Middle frontal gyrus (tissue), 1 donor: ENCODE results near the gene MSANTD2.

Experiments used
- DNase-seq: peaks from one replicate; pipeline ENCODE4 v3.0.0-alpha.2; 2015; ENCODE audit warnings: low spot score; ENCODE audit errors: extremely low spot score

Gene MSANTD2

DNA sequence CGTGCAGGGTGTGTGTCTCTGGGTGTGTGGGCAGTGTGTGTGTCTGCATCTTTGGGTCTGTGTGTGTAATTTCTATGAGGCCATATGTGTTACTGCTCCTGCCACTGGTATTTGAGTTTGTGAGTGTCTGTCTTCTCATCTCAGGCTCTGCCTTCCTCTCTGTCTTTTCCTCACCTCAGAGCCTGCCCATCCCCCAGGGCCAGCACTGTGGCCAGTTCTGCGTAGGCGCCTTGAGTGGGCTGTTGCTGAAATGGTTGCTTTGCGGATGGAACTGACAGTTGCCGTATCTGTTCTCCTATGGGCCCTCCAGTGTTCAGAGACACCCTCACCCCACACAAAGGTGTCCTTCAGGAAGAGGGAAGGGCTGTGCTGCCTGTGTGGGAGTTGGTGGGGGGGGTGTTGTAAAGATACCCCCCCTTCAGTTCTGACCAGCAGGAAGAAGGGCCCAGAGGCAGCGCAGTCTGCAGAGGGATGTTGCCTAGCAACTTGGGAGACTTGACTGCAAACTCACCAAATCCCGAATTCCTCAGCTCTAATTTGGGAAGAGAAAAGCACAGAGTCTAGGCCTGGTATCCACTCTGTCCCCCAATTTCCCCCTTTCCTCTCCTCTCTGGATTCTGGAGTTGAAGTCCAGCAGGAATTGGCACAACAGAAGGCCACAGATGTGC lies 62.4 kb downstream of the MSANTD2 start:
- no peak for DNase-seq

DNA sequence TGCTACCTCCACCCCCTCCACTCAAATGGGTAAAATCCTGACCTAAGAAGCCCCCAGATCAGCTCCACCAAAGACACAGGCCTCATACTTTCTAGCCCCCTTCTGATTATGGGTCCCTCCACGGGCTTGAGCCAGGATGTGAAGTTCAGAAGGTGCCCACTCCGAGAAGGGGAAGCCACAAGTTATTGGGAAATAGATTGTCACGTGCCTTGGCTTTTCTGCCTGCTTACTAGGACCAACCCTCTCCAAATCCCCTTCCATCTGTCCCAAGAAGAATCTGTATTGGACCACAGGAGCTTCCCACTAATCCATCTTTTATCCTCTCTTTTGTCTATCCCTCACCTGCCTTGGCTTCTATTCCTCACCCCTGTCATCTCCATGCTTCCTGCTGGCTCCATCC lies 63.5 kb downstream of the MSANTD2 start:
- no peak for DNase-seq

DNA sequence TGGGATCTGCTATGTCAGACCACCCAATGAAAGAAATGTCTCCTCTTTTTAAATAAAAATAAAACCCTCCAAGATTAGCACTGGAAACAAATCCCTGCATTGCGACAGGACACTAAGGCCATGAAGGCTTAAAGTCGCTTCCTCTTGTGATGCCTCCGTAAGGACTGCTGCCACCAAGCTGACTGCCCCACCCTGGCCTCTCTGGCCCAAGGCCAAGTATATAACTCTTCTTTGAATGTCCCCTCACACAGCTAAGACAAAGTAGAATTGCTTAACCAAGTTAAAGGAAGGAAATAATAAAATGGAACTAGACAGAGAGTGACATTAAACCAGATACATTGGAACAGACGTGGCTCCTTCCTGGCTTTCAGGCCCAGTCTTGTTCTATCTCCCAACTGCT lies 68.0 kb downstream of the MSANTD2 start:
- DNase-seq: no peak

DNA sequence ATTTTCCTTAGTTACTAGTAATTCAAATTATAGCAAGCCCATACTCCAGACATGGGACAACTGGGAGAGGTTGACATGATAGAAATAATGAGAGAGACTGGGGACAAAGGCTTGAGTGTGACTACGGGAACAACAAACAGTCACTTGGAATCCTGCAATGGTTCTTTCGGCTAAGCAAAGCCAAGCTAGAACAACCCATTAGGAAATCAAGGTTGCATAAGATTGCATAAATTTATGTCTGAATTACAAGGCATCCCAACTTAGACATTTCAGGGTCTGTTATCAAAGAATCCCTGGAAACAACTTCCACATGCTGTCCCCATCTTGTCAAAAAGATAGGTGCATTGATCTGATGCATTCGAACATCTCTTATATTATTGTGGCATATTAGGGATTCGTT lies 70.6 kb downstream of the MSANTD2 start:
- DNase-seq: no peak

DNA sequence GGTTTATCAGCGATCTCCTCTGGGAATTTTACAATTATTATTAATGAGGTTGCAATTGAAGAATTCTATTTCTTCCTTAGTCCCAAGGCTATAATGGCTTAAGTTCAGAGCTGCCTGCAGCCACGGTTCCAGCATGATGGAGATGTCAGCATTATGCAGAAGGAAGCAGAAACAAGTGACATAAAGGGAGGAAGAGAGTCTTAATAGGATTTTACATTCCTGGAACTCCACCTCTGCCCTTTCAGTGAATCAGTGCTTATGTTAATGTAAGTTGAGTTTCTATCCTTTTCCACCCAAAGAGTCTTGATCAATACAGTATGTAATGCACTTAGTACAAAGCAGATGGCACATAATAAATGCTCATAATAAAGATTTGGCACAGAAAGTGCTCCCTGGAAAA lies 72.1 kb downstream of the MSANTD2 start:
- no peak for DNase-seq

DNA sequence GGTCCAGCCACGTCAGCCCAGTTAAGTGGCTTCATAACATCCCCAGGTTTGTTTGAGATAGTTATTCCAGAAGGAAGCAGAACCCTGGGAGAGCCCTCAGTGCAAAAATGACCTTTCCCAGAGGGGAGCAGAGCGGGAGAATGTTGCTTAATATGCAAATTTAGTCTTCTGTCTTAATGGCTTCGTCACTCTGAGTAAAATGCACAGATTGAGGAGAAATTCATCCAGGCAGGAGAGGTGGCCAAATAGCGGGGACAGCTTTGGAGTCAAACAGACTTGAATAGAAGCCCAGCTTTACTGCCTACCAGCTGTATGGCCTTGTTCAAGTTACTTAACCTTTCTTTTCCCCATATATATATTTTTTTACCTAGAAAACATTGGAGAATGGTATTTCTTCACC lies 72.7 kb downstream of the MSANTD2 start:
- no peak for DNase-seq

DNA sequence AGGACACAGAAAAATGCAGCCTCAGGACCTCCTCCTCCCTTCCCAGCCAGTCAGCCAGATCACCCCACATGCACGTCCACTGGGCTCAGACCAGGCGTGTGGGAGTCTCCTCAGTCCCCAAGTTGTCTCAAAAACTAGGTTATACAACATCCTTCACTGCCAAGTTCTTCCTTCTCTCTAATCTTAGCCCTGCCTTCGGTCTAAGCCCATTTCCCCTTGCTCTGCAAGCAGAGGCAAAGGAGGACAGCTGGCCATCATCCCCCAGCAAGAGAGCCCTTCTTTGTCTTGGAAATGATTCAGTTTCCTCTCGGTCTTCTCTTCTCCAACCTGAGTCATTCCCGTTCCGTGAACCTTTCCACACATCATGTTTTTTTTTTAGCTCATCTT lies 74.5 kb downstream of the MSANTD2 start:
- no peak for DNase-seq

DNA sequence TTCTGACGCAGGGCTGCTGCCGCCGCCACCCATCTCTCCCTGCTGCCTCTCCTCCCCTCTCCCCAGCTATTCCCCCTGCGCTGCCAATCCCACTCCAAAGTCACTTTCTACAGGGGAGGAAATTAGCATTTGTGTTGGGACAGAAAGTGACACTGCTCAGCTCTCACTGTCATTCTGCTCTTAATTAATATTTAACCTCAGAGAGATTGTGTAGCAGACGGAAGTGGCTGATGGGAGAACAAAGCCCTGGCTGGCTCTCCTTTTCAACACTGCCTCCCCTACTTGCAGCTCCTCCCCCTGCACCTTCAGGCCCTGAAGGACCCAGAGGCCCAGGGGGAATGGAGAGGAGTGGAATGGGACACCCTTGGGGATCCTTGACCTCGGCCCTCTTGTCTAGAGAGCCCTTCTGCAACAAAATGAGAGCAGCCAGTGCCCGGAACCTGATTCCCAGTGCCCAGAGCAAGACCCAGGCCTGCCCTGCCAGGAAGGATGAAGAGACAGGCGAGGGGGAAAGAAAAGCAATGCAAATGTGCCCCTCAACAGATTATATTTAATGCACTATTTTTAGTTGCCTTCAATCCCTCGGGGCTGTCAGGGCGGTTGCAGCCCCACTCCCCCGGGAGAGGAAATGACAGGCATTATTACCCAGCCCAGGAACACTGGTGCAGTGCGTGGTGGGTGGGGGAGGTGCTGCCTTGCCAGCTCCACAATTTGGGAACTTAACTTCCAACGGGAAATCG lies 75.1 kb downstream of the MSANTD2 start:
- no peak for DNase-seq

DNA sequence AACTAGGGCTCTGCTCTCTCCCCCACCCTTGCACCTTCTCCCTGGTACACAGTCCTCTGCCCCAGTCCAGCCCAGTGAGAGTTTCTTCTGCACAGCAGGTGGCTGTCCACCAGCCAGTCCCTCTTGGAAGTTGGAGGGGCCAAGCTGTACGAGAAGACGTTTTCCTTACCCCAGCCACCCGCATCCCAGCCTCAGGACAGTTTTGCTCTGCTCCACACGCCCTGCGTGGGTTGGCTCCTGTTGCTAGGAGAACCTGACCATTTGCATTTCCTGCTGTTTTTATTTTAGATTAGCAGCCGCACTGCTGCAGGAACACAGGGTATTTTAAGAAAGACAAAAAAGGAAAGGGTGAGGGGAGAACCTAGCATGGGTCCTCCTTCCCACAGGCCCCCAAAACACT lies 78.0 kb downstream of the MSANTD2 start:
- DNase-seq: no peak

DNA sequence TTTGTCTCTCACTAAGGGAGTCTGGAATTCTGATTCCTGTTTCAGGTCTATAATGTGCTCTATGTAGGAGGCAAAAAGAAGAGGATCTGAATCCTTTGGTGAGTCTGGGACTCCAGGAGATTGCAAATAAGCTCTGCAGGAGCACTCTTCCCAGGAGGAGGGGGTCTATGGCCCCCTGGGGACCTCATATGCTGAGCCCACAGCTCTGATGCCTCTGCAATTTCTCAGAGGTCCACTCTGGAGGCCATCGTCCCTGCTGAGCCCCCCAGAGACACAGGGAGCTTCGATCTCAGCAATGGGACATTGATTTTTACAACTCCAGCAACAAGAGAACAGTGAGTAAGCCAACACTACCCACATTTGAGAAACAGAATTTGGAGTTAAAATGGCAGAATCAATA lies 80.7 kb downstream of the MSANTD2 start:
- no peak for DNase-seq

DNA sequence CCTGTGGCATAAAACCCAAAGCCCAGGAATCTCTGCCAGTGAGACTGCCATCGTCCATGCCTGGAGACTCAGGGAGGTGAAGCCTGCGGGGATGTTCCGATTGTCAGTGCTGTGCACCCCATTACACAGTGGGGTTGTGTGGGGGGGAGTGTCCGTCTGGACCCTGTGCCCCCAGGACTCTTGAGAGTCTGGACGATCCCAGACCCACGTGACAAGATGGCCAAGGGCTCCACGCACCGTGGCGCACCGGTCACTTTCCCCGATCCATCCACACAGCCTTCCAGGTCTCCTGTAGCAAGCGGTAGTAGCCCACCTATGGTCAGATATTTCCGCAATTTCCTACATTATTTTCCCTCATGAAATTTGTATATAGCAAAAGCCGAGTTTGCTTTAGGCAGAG lies 81.4 kb downstream of the MSANTD2 start:
- DNase-seq: no peak

DNA sequence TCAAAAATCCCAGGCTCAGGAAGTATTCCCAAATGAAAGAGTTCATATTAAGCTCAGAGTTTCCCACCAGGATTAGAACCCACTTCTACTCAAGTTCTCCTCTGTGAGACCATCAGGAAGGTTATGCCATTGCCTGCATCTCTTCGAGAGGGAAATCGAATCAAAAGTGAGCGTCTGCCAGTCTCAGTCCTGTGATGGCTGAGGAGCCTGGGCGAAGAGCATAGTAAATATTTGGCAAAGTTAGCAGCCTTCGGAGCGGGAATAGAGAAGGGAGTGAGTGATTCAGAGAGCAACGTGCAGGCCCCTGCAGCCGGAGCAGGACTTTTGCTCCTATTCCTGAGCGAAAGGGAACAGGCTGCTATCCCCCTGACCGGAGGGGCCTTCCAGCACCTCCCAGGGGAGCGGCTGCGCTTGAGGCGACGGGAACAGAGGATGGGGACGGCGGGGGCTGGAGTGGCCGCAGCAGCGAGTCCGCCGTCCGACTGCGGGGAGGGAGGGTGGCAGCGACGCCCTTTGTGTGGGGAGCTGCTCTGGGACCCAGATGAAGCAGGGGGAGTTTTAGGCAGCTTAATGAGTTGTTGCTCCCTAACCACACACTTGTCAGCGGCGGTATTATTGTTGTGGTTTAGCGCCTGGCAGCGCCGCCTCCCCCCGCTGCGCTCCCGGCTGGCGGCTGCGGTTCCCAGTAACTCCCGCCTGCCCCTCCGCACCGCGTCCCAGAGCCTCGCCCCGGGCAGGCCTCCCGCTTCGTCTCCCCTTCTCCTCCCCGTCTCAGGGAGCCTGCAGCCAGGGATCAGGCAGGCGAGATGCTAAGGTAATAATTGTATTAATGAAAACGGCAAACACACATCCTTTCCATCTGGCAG lies 82.2 kb downstream of the MSANTD2 start:
- no peak for DNase-seq

DNA sequence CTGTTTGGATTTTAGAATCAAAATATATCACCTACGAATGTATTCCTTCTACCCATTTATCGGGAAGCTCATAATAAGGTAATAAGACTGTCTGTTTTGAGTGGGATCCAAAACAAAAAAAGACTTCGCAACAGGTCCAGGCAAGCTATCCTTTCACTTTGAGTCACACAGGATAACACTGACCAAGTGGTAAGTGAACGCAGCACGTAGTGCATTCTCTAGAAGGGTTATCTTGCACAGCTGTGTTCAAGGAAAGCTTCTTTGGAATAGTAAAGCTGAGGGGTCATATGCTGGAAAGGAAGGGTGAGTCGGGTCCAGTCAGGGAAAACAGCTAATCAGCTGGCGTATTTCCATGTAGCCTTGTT lies 82.8 kb downstream of the MSANTD2 start:
- no peak for DNase-seq

DNA sequence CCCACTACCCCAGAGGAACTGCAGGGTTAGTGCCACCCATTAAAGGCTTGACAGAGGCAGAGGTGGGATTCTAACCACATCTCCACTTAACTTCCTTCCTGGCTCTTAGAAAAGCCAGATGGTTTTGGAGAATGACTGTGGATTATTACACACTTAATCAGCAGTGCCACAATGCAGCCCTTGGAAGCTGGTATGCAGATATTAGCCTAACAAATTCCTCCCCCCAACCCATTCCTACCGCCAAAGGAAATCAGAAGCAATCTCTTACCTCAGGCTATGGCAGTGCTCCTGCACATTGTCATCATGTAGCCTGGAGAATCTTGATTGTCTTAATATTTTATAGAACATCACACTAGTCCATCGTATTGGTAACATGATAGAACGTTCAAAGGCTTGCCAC lies 83.6 kb downstream of the MSANTD2 start:
- no peak for DNase-seq
